NCI-H748 (cell line): ENCODE data around the gene MED13L.
"Not testable (repeated sequence)": the region's sequence is repeated elsewhere in the genome, so short reads cannot be mapped to it uniquely, and the experiment has no call there.

Experiments used
- DNase-seq: peaks from one replicate; lab custom pipeline; 2025; ENCODE audit not compliant: unreplicated experiment; lab: John Stamatoyannopoulos, UW

MED13L gene

DNA sequence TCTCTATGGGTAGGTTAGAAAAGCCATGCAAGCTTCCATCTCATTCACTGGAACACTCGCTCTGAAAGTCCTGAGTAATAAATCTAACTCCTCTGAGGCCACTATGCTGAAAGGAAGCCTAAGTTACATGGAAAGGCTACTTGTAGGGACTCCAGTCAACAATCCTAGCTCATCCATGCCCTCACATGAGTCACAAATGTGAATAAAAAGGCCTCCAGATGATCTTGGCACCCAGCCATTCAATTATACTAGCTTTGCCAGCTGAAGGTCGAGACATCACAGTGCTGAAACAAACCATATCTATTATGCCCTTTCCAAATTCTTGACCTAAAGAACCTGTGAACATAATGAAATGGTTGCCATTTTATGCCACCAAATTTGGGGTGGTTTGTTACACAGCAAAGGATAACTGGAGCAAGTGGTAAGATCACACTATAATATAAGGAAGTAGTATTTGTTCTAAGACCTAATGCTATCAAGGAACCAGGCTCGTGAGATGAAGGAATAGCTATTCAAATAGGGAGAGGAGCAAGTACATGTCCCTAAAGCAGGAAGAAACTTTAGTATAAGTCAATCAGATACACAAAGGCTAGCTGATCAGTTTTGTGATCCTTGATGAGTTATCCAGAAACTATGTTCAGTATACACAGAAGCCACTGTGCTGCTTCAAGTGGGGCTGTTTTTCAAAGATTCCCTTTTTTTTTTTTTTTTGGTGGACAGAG lies 142.1 kb downstream of the MED13L start:
- peak; percentile 8 for DNase-seq

DNA sequence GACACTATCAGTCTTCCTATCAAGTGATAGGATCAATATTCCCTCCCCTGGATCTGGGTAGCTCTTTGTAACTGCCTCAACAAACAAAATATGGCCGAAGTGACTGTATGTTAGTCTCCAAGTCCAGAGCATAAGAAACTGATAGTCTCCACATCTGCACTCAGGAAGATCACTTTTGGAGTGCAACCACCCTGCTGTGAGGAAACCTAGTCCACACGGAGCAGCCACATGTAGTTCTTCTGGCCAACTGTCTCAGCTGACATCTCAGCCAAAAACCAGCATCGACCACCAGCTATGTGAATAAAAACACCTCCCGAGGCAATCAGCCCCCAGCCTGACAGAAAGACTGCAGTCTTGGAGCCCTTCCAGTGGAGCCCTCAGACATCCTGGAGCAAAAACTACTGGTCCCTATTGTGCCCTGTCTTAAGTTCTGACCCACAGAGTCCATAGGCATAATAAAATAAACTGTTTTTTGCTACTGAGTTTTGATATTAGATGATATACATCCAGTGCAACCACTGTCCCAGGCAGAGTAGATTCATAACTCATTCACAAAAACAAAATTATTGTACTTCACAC lies 143.8 kb downstream of the MED13L start:
- no peak for DNase-seq

DNA sequence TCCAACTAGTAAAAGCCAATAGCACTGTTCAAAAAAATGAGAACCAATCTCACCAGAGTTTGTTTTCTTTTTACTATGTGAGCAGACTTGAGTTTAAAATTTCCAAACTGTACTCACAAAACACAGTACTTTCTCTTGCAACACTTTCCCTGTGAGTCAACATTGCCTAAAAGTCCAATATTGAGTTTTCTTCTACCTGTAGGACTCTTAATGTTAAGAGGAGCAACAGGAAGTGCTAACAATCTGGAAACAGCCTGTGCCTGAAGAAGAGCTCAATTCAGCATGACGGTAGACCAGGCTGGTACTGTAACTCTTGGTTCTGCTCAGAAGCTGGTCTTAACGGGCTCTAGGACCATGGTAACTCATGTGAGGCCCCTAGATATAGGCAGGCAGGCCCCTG lies 144.3 kb downstream of the MED13L start:
- DNase-seq = no peak

DNA sequence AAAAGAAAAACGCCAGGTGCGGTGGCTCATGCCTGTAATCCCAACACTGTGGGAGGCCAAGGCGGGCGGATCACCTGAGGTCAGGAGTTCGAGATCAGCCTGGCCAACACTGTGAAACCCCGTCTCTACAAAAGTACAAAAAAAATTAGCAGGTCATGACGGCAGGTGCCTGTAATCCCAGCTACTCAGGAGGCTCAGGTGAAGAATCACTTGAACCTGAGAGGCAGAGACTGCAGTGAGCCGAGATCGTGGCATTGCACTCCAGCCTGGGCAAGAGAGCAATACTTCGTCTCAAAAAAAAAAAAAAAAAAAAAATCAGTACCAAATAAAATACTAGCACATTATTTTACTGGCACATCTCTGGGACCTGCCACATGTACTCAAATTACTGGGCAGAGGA lies 145.5 kb downstream of the MED13L start:
- not testable (repeated sequence) for DNase-seq

DNA sequence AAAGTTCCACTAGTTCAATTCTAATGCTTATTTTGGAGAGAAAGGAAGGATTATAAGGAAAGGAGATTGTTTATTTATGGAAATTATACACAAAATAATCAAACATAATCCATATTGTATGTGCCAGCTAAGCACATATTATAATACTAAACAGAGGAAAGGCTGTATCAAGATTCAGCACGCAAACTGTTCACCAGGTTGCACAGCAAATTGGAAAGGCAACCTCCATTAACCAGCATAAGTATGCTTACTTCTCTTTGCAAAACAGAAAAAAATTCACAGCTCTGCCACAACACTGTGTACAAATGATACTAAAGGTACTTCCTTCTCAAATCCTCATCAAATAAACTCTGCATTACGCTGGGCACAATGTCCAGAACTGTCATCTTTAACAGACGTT lies 146.3 kb downstream of the MED13L start:
- DNase-seq = no peak

DNA sequence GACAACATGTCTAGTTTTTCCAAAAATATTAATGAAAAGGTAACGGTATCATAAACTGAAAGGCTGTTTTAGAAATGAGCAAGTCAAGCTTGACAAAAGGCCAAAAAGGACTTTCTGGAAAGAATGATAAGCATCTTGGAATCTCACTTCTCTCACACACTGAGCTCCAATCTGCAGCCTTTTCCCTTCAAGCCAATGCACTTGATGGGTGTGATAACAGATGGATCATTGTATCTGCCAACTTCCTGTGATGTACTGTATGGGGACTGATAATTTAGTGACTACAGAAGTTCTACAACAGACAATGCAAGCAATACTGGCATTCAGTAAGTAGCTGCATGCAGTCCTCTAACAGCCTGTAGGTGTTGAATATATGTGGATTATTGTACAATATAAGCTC lies 147.1 kb downstream of the MED13L start:
- no peak for DNase-seq

DNA sequence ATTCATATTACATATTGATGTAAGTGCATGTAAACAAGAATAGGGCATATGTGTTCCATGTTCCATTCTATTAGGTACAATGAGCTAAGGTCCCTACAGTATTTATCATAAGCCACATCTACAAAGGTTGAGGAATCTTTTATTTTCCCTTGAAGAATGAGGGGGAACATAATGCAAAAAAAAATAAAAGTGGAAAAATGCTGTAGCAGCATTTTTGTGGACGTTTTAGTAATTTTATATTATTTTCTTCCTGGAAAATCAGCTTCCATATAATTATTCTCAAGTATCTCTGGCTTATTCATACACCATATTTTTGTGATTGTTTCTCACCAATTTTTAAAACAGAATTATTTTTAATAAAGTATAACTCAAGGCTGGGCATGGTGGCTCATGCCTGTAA lies 148.7 kb downstream of the MED13L start:
- no peak for DNase-seq

DNA sequence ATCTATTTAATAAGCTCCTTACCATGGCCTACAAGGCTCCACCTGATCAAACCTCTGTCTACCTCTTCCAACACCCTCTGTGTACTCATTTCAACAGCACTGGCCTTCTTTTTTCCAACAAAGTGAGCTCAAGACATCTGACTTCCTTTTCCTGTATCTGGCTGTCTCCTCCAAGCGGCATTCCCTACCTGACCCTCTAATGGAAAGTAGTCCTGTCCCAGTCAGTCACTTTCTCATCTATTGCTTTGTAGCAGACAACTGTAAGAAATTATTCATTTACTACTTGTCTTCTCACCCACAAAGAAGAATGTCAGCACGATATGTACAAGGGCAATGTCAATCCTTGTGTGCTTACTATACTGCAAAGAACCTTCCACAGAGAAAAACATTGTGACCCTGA lies 149.6 kb downstream of the MED13L start:
- DNase-seq = no peak

DNA sequence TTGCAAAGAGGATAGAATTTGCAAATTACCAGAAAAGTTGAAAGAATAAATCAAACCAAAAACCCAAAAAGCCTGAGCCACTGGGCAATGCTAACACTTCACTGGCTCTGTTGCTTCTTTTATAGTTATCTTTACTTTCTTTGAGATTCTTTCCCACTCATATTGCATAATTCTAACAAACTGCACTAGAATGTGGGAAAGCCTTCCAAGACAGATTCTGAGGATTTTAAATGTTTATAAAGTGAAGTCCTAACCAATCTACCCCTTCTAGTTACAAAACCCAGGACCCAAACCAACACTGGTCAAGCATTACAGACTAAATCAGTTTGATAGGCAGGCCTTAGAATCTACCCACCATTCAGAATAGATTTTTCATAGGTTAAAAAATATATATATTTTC lies 150.9 kb downstream of the MED13L start:
- DNase-seq = no peak

DNA sequence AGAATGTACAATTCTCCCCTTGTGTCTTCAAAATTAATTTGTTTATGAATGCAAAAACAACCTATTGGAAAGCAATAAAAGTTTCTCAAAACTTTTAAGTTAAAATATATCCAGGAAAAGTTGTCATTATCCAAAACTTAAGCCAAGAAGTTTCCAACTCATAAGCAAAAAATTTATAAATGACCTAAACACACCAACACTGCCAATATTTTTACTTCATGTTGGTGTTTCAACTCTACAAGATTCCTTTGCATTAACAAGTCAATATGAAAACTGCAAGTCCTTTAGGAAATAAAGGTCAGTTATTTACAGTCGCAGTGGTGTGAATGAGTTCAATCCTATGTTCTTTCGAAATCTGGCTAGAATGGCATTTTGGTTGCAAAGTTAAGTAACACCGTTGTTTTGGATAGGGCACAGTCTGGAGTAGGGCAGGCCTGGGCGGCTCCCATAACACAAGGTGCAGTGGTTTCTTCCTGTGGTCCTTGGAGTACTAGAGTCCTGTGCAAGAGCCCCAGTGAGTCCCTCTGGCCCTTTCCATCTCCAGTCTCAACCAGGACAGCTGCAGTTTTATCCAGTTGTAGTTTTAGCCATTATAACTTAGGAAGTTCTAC lies 151.4 kb downstream of the MED13L start:
- no peak for DNase-seq

DNA sequence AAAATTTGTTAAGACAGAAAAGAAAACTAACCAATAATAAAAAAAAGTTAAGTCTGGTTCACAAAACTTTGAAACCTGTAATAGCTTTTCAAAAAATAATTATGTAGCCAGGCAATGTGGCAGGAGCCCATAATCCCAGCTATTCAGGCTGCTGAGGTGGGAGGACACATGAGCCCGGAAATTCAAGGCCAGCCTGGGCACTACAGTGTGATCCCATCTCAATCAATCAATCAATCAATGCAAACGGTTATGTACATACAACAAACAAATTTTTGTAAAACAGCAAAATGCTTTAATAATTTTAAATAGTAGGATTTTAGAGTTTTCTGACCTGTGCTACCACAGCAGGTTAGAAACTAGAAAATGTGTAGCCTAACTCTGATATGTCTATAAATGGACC lies 152.4 kb downstream of the MED13L start:
- DNase-seq = no peak

DNA sequence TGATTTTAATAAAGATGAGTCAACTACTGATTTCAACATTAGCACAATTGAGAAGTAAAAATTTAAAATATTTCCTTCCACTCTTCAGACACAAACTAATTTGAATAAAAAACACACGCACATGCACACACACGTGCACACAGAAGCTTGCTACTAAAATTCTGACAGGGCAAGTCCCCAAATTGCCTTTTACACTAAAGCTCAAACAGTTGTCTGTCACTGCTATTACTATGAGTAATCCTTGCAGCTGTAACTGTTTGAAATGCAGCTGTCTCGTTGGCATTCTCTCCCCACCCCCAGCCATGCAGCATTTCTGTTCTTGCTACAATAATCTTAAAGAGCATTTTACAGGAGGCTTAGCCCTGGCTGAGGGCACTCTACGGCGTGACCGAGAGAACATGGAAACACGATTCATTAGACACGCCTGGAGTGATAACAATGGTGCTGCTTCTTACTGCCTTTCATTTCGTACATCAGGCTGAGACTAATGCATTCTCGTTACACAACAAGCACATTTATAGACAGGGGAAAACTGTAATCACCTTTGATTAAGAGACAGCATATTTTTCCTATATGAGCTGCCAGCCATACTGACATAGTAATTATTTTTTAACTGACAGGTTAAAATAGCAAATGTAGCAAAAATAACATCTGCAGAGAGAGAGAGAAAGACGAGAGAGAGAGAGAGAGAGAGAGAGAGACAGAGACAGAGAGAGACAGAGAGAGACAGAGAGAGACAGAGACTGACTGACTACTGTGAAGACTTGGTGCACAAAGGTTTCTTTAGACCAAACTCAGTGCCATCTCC lies 153.8 kb downstream of the MED13L start:
- DNase-seq = peak; percentile 78

DNA sequence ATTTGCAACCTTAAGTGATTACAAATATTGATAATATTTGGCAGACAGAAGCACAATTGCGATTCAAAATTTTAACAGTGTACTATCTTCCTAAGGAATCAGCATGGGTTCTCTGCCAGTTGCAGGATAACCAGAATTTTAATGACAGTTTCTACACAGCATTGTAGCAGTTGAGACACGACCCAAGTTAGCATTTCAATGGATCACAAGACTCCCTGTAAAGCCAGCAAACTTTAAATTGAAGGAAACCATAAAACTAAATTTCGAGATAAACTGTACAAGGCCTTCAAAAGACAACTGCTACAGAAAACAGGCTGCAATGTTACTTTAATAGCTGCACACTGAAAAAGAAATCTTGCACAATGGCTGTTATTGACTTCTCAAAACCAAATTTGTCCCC lies 154.9 kb downstream of the MED13L start:
- no peak for DNase-seq

DNA sequence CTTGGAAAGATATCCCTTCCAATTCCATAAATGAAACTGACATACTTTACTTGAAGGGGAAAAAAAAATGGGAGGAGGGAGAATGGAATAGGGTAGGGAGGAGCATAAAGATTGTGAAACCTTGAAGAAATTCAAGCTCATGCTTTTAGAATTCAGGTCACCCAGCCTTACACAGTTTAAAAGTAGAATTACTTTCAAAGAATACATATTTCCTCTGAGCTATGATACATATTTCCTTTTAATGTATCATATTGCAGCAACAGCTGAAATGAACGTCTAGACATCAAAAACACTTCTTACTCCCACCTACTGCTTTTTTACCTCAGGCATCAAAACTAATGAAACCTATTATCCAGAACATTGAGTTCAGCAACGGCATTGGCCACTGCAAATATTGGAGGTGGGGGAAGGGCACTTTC lies 156.0 kb downstream of the MED13L start:
- DNase-seq = peak; percentile 19

DNA sequence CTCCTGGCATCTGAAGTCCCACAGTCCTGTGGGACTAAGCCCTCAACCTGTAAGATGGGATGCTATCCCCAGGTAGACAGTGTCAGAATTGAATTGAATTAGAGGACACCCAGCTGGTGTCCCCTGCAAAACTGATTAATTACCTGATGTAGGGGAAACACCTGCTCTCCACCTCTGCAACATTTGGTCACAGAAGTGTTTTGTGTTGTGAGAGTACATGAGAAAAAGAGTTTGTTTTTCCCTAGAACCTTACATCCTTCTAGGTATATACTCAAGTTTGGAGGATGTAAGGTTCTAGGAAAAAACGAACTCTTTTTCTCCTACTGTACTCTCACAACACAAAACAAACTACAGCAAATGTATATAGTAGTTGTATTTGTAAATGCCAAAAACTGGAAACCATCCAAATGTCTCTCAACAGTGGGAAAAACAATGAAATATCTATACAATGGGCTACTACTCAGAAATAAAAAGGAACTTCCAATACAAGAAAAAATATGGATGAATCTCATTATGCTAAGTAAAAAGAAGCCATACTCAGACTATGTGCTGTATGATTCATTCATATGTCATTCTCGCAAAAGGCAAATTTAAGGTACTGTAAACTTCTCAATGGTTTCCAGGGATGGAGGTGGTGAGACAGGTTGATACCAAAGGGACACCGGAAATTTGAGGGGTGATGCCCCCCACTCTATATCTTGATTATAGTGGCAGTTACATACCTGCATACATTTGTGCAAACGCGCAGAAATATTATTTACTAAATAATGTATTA lies 160.7 kb downstream of the MED13L start:
- DNase-seq = peak; percentile 38

DNA sequence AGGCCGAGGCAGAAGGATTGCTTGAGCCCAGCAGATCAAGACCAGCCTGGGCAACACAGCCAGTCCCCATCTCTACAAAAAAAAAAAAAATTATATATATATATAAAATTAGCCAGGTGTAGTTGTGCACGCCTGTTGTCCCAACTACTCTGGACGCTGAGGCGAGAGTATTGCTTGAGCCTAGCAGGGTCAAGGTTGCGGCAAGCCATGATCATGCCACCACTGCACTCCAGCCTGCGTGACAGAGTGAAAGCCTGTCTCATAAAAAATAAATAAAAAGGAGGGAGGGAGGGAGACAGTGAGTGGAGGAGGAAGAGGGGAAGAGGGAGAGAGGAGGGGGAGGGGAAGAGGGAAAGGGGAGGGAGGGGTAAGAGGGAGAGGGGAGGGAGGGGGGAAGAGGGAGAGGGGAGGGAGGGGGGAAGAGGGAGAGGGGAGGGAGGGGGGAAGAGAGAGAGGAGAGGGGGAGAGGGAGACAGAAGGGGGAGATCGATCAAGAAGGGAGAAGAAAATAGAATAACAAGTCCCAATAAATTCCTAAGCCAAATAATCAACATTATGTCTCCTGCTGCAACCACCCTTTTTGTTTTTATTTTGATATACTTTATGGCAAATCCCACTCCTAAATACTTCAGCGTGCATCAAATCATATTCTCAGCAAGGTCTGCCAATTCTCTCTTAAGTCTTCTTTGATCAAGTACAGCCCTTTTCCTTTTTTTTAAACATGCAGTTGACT lies 163.9 kb downstream of the MED13L start:
- no peak for DNase-seq

DNA sequence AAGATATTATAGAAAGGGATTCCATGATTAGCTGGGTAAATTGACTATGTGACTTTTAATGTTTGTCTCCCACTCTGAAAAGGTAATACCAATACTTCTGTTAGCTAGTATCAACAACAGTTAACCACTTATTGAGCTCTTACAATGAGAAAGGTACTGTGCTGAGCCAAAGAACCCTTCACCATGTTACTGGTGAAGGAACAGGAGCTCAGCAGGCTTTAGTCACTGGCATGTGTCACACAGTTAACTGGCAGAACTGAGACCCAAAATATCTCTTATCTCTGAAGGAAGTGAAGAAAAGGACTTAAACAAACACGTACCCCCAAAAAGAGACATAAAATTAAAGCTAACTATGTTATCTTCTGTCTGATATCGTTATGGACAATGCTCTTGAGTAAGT lies 170.6 kb downstream of the MED13L start:
- no peak for DNase-seq

DNA sequence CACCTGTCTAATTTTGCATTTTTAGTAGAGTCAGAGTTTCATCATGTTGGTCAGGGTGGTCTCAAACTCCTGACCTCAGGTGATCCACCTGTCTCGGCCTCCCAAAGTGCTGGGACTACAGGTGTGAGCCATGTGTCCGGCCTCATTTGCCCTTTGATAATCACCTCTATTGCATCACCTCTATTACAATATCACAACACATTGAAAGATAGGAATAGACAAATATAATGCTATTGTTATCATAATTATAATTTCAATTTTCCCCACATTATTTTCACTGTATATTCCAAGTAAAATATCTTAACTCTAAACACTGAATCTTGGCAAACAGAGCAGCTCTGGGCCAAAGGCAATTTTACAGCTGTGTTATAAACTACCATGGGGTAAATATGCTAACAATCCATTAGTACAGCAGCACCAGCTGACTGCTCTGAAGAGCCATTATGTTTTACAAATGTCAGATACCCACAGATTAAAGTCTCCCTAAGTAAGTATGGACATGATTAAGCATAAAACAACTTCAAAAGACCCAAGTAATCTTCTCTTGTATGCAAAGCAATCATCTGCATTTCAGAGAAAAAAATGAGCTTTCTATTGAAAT lies 173.2 kb downstream of the MED13L start:
- no peak for DNase-seq

DNA sequence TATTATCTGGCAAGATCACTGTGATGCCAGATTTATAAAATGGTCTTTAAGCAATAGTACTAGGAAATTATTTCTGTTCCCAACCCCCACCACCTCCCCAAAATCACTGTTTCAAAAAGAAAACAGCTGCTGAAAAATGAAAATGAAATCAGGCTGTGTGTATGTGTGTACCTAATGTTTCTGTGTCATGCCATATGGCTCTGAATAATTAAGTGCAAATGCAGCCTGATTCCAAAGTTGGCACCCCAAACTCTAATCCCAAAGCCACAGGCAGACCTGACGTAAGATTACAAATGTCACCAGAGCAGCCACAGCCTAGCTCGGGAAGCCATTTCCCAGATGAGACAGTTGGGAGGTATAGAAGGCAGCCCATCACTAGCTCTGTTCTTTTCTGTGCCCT lies 175.5 kb downstream of the MED13L start:
- no peak for DNase-seq
